ENCODE data around the gene METTL2A.
A peak's percentile ranks its signal among the peaks of the same experiment; 100 is the strongest.
"Not testable (repeated sequence)": the region's sequence is repeated elsewhere in the genome, so short reads cannot be mapped to it uniquely, and the experiment has no call there.

The METTL2A gene

DNA sequence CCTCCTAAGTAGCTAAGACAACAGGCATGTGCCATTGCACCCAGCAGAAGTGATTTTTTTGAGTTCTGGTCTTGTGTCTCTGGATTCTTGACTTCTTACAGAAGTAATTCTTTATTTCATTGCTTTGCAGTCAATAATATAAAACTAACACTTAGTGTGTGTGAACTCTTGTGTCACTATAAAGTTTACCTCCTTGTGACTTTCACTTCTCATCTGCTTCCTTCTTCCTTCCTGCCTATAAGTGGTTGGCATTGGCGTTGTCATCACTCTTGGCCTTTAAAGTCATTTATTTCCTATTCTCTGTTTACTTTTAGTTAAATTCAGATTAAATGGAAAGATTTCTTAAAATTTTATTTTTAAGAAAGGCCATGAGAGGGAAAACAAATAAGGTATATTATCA, 67.3 kb downstream of the METTL2A start:
- not testable (repeated sequence) for H3K27ac Mint-ChIP-seq, ATAC-seq, H3K9me3 Mint-ChIP-seq, DNase-seq, H3K27me3 Mint-ChIP-seq, H3K4me3 Mint-ChIP-seq
- peaks cover 32% of the 10 kb centered on the region for H3K4me1 Mint-ChIP-seq

DNA sequence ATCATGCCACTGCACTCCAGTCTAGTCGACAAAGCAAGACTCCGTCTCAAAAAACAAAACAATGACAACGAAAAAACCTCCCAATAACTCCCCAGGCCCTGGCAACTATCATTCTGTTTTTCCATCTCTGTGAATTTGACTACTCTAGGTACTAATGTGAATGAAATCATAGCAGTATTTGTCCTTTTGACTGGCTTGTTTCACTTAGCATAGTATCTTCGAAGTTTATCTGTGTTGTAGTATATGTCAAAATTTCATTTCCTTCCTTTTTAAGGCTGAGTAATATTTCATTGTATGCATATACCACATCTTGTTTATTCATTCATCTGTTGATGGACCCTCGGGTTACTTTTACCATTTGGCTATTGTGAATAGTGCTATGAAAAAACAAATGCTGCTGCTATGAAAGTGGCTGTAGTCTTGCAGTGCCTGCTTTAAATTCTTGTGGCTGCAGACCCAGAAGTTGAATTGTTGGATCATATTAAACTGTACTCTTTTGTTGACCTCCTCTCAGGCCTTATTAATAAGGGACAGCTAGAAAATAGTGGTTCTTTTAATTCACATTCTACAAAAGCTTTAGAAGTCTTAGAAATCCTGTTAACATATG, 69.5 kb downstream of the METTL2A start:
- ATAC-seq, H3K27ac Mint-ChIP-seq, DNase-seq, H3K4me3 Mint-ChIP-seq, H3K9me3 Mint-ChIP-seq, H3K27me3 Mint-ChIP-seq: not testable (repeated sequence)
- peaks cover 35% of the 10 kb centered on the region for H3K4me1 Mint-ChIP-seq

DNA sequence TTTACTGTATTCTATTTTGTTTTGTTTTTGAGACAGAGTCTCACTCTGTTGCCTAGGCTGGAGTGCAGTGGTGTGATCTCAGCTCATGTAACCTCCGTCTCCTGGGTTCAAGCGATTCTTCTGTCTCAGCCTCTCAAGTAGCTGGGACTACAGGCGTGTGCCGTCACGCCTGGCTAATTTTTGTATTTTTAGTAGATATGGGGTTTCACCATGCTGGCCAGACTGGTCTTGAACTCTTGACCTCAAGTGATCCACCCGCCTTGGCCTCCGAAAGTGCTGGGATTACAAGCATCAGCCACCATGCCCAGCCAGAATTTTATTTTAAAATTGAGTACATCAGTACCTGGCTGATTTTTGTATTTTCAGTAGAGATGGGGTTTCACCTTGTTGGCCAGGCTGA, 70.4 kb downstream of the METTL2A start:
- not testable (repeated sequence) for DNase-seq, H3K27me3 Mint-ChIP-seq, H3K27ac Mint-ChIP-seq, ATAC-seq, H3K9me3 Mint-ChIP-seq, H3K4me3 Mint-ChIP-seq
- peaks cover 35% of the 10 kb centered on the region for H3K4me1 Mint-ChIP-seq

- Mint-ChIP-seq H3K27ac (peak overlapping the region in 1 of 2 donors; percentile 72), H3K4me1 (peaks cover 27% of the 10 kb centered on the region)
- H3K4me3 Mint-ChIP-seq, DNase-seq, H3K27me3 Mint-ChIP-seq, ATAC-seq, H3K9me3 Mint-ChIP-seq: not testable (repeated sequence)
Observed at GRCh38 chr17:62496344-62496743, 72.6 kb downstream of the METTL2A start.

DNA sequence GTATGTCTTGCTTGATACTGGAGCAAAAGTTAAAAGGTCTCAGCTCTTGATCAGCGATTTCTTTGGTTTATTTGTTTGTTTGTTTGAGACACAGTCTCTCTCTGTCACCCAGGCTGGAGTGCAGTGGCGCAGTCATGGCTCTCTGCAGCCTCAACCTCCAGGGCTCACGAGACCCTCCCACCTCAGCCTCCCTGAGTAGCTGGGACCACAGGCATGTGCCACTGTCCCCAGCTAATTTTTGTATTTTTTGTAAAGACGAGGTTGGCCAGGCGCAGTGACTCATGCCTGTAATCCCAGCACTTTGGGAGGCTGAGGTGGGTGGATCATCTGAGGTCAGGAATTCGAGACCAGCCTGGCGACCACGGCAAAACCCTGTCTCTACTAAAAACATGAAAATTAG, 75.1 kb downstream of the METTL2A start:
- not testable (repeated sequence) for H3K9me3 Mint-ChIP-seq, DNase-seq, H3K27ac Mint-ChIP-seq, H3K4me3 Mint-ChIP-seq, ATAC-seq, H3K27me3 Mint-ChIP-seq
- peaks cover 21% of the 10 kb centered on the region for H3K4me1 Mint-ChIP-seq
